IMR-90 (cell line): ENCODE data around the gene SMIM5. TPM values are rescaled to one million over a fixed set of nuclear protein-coding genes. Genes with fewer than 3 reads are reported as not detected.

Source experiments
- ATAC-seq: fragments of 200-7000 bp; cut with Tn5 transposase; 2 replicates; pipeline ENCODE4 v1.9.1; 2020; ENCODE audit warnings: low read depth, mild to moderate bottlenecking, moderate library complexity
- BruUV-seq: library from RNA; stranded (reverse); fragments of 400-500 nt; replicated peaks from 2 replicates; lab custom pipeline; 2021; lab: Mats Ljungman, UMichigan
- CTCF ChIA-PET: fragments of 300-600 bp; formaldehyde crosslinking; extraction: SDS; loops from one replicate; lab custom pipeline; 2021; ENCODE audit warnings: antibody characterized with exemption; lab: Yijun Ruan, JAX
- POLR2A ChIA-PET: fragments of 300-600 bp; sonication (Branson Sonifier 250); formaldehyde crosslinking; loops from one replicate; lab custom pipeline; 2022; ENCODE audit warnings: antibody characterized with exemption; ENCODE audit not compliant: unreplicated experiment; lab: Charles Lee
- DNase-seq: peaks from one replicate; pipeline ENCODE4 v3.0.0; 2013
- H2AFZ ChIP-seq: replicated peaks from 2 replicates; pipeline ENCODE3; 2013; ENCODE audit warnings: low read length, mild to moderate bottlenecking; ENCODE audit not compliant: poor library complexity
- H2AK5ac ChIP-seq: 2 replicates; pipeline ENCODE4 v1.6.1; 2013; ENCODE audit warnings: low read depth, low read length, inconsistent platforms
- H2AK9ac ChIP-seq: replicated peaks from 2 replicates; pipeline ENCODE3; 2013; ENCODE audit warnings: mild to moderate bottlenecking, low read depth, low read length, moderate library complexity; ENCODE audit not compliant: poor library complexity
- H2BK120ac ChIP-seq: 2 replicates; pipeline ENCODE4 v1.6.1; 2013; ENCODE audit warnings: low read depth, low read length, inconsistent platforms
- H2BK15ac ChIP-seq: 3 replicates; pipeline ENCODE4 v1.6.1; 2013; ENCODE audit warnings: low read depth, low read length, inconsistent platforms
- H2BK20ac ChIP-seq: 2 replicates; pipeline ENCODE4 v1.6.1; 2013; ENCODE audit warnings: low read depth, mild to moderate bottlenecking, inconsistent platforms, low read length, moderate library complexity
- H2BK5ac ChIP-seq: 2 replicates; pipeline ENCODE4 v1.6.1; 2013; ENCODE audit warnings: mild to moderate bottlenecking, low read depth, low read length, inconsistent platforms; ENCODE audit not compliant: poor library complexity, severe bottlenecking
- H3K14ac ChIP-seq: replicated peaks from 2 replicates; pipeline ENCODE4 v1.6.1; 2013; ENCODE audit warnings: low read depth, low read length, inconsistent platforms
- H3K18ac ChIP-seq: 2 replicates; pipeline ENCODE4 v1.6.1; 2013; ENCODE audit warnings: low read depth, low read length, control low read depth
- H3K23ac ChIP-seq: 2 replicates; pipeline ENCODE4 v1.6.1; 2013; ENCODE audit warnings: low read depth, low read length, inconsistent platforms
- H3K27ac ChIP-seq: 2 replicates; pipeline ENCODE4 v1.5.1; 2013; ENCODE audit warnings: mild to moderate bottlenecking, control low read depth, low read length; ENCODE audit not compliant: insufficient read depth
- H3K27me3 ChIP-seq: 2 replicates; pipeline ENCODE4 v1.6.1; 2013; ENCODE audit warnings: low read length; ENCODE audit not compliant: control insufficient read depth, insufficient read depth
- H3K36me3 ChIP-seq: 2 replicates; pipeline ENCODE4 v1.6.1; 2013; ENCODE audit warnings: low read length, mixed read lengths; ENCODE audit not compliant: control insufficient read depth, insufficient read depth
- H3K4ac ChIP-seq: 2 replicates; pipeline ENCODE4 v1.6.1; 2013; ENCODE audit warnings: low read depth, low read length, inconsistent platforms
- H3K4me1 ChIP-seq: 2 replicates; pipeline ENCODE4 v1.6.1; 2013; ENCODE audit warnings: low read length, mixed read lengths; ENCODE audit not compliant: control insufficient read depth, insufficient read depth
- H3K4me2 ChIP-seq: 2 replicates; pipeline ENCODE4 v1.6.1; 2013; ENCODE audit warnings: low read depth, mild to moderate bottlenecking, control low read depth, low read length, moderate library complexity
- H3K4me3 ChIP-seq: 2 replicates; pipeline ENCODE4 v1.5.1; 2013; ENCODE audit warnings: low read depth, mild to moderate bottlenecking, control low read depth, low read length, moderate library complexity; ENCODE audit not compliant: insufficient read depth
- H3K56ac ChIP-seq: 2 replicates; pipeline ENCODE4 v1.6.1; 2013; ENCODE audit warnings: low read length, inconsistent platforms; ENCODE audit not compliant: insufficient read depth; ENCODE audit errors: extremely low read depth
- H3K79me1 ChIP-seq, 2 experiments: 2 replicates each; pipeline ENCODE4 v1.6.1; 2013; ENCODE audit warnings: low read length in 2 of 2, inconsistent platforms in 1 of 2, low read depth in 1 of 2
- H3K9ac ChIP-seq: 2 replicates; pipeline ENCODE4 v1.6.1; 2013; ENCODE audit warnings: low read depth, low read length, control low read depth
- H3K9me1 ChIP-seq: 2 replicates; pipeline ENCODE4 v1.6.1; 2013; ENCODE audit warnings: low read length, inconsistent platforms; ENCODE audit not compliant: insufficient read depth
- H3K9me3 ChIP-seq: 2 replicates; pipeline ENCODE4 v1.6.1; 2013; ENCODE audit warnings: low read length; ENCODE audit not compliant: control insufficient read depth, insufficient read depth
- H4K20me1 ChIP-seq: 2 replicates; pipeline ENCODE4 v1.6.1; 2013; ENCODE audit warnings: low read length, inconsistent platforms; ENCODE audit not compliant: insufficient read depth
- H4K5ac ChIP-seq: 2 replicates; pipeline ENCODE4 v1.6.1; 2013; ENCODE audit warnings: mild to moderate bottlenecking, low read depth, low read length, control low read depth
- H4K8ac ChIP-seq, 2 experiments: 2 replicates each; pipeline ENCODE4 v1.6.1; 2013; ENCODE audit warnings: low read depth in 2 of 2, low read length in 2 of 2, control low read depth in 1 of 2, inconsistent platforms in 1 of 2
- H4K91ac ChIP-seq: 2 replicates; pipeline ENCODE4 v1.6.1; 2013; ENCODE audit warnings: low read depth, low read length, inconsistent platforms; ENCODE audit not compliant: insufficient read depth
- BHLHE40 ChIP-seq: fragments of 150-350 bp; IDR thresholded peaks from 2 replicates; pipeline ENCODE4 v1.6.1; 2016; ENCODE audit warnings: mild to moderate bottlenecking, low read depth, low read length
- CEBPB ChIP-seq: IDR thresholded peaks from 2 replicates; pipeline ENCODE4 v1.6.1; 2012; ENCODE audit warnings: low read depth, low read length, improper control_type of control experiment
- CHD1 ChIP-seq: IDR thresholded peaks from 2 replicates; pipeline ENCODE4 v1.6.1; 2012; ENCODE audit warnings: low read depth, low read length, improper control_type of control experiment
- CTCF ChIP-seq: conservative IDR thresholded peaks from 2 replicates; pipeline ENCODE4 v1.5.1; 2012; ENCODE audit warnings: mild to moderate bottlenecking, low read depth, low read length, improper control_type of control experiment
- ELK1 ChIP-seq: fragments of 150-350 bp; IDR thresholded peaks from 2 replicates; pipeline ENCODE4 v1.6.1; 2016; ENCODE audit warnings: low read depth, mild to moderate bottlenecking, low read length, moderate library complexity, borderline replicate concordance
- MAFK ChIP-seq: IDR thresholded peaks from 2 replicates; pipeline ENCODE4 v1.6.1; 2012; ENCODE audit warnings: low read depth, low read length, improper control_type of control experiment
- MAZ ChIP-seq: IDR thresholded peaks from 2 replicates; pipeline ENCODE4 v1.6.1; 2012; ENCODE audit warnings: low read depth, mild to moderate bottlenecking, low read length, improper control_type of control experiment, moderate library complexity, borderline replicate concordance
- MXI1 ChIP-seq: IDR thresholded peaks from 2 replicates; pipeline ENCODE4 v1.6.1; 2012; ENCODE audit warnings: low read depth, mild to moderate bottlenecking, low read length, moderate library complexity, borderline replicate concordance
- POLR2A ChIP-seq: IDR thresholded peaks from 2 replicates; pipeline ENCODE4 v1.6.1; 2012; ENCODE audit warnings: mild to moderate bottlenecking, low read depth, low read length
- RCOR1 ChIP-seq: IDR thresholded peaks from 2 replicates; pipeline ENCODE4 v1.6.1; 2012; ENCODE audit warnings: mild to moderate bottlenecking, low read length, improper control_type of control experiment; ENCODE audit not compliant: insufficient replicate concordance
- RFX5 ChIP-seq: IDR thresholded peaks from 2 replicates; pipeline ENCODE4 v1.8.0; 2012; ENCODE audit warnings: low read depth, mild to moderate bottlenecking, low read length, moderate library complexity
- SMC3 ChIP-seq: fragments of 150-350 bp; IDR thresholded peaks from 2 replicates; pipeline ENCODE4 v1.6.1; 2016; ENCODE audit warnings: low read depth, mild to moderate bottlenecking, antibody characterized with exemption, low read length, moderate library complexity
- USF2 ChIP-seq: fragments of 150-350 bp; IDR thresholded peaks from 2 replicates; pipeline ENCODE4 v1.6.1; 2017; ENCODE audit warnings: mild to moderate bottlenecking, antibody characterized with exemption, low read length, low read depth
- WGBS, 2 experiments: methylation state at CpG; one replicate each; pipeline versions ENCODE4 v1.1.5 to v1.1.7; 2013; ENCODE audit warnings: missing lambda C conversion rate in 2 of 2; ENCODE audit not compliant: insufficient read length in 1 of 2; ENCODE audit errors: extremely low coverage in 2 of 2; 5-methylcytosine and 5-hydroxymethylcytosine counted together
- dilution Hi-C: fragments of 300-500 bp; cut with HindIII; formaldehyde crosslinking; loops from one replicate; pipeline ENCODE4 v1.14.3; 2018; ENCODE audit warnings: low sequenced_read_pairs; ENCODE audit not compliant: unreplicated experiment
- in situ Hi-C: fragments of 300-500 bp; cut with MboI; formaldehyde crosslinking; loops from 3 replicates; pipeline ENCODE4 v1.14.3; 2019; ENCODE audit warnings: low sequenced_read_pairs, inconsistent platforms, mixed read lengths
- intact Hi-C: fragments of 100-400 bp; cut with micrococcal nuclease; formaldehyde crosslinking; loops from 2 replicates; pipeline ENCODE4 v1.10.0; 2022
- polyA plus RNA-seq, 3 experiments: library from polyadenylated mRNA; depleted of rRNA; stranded (reverse); fragments of >200 nt; gene quantifications; 2 replicates each; pipeline ENCODE4 v1.2.3, GENCODE V29; 2012; ENCODE audit warnings: low replicate concordance in 1 of 3
- total RNA-seq: library from RNA; depleted of rRNA; stranded (reverse); fragments of >200 nt; gene quantifications from 2 replicates; pipeline ENCODE4 v1.2.3, GENCODE V29; 2012

SMIM5 gene
- total and polyA plus RNA-seq, 2 of the 4 experiments (the other 2 are of a cell fraction), result not detected

- peaks cover 21% of the 10 kb centered on the region for H3K36me3 ChIP-seq
- ATAC-seq (peak; percentile 100), DNase-seq (peak; percentile 98)
- peak within 1 kb of the TSS; percentile 79 for H3K4me3 ChIP-seq
- H3K4me2 ChIP-seq, result peak within 1 kb of the TSS; percentile 95
- peak within 1 kb of the TSS; percentile 91 for H3K23ac ChIP-seq
- WGBS, 2 experiments, result 1% methylated on average over 48 of the region's 55 CpGs; no CpG with 5 or more reads in 1 of the 2 experiments
- dilution Hi-C loops, result no loop called here
- H4K8ac ChIP-seq, result peak within 1 kb of the TSS; percentile 92 to 98
- H3K27ac ChIP-seq, result peak within 1 kb of the TSS; percentile 82
- peak within 1 kb of the TSS; percentile 96 for H3K4ac ChIP-seq
- H2BK20ac ChIP-seq, result no peak within 1 kb of the TSS
- H3K4me1 ChIP-seq, result peaks cover 5% of the 10 kb centered on the region
- no peak within 1 kb of the TSS for H3K18ac ChIP-seq
- H4K20me1 ChIP-seq, result peaks cover 6% of the 10 kb centered on the region; the same call in 1 of the 2 replicates
- H3K9me1 ChIP-seq, result 0 out of 2 replicates have a peak, but pooled peaks cover 3% of the 10 kb centered on the region
- peak within 1 kb of the TSS; percentile 96 for H2AK9ac ChIP-seq
- no peaks in the 10 kb centered on the region for H3K27me3 ChIP-seq
- peak within 1 kb of the TSS; percentile 89 for H3K9ac ChIP-seq
- peak within 1 kb of the TSS; percentile 89 for H4K91ac ChIP-seq
- ChIA-PET POLR2A (no interaction called here), CTCF (interaction anchor here (0.7 to 1.6 kb wide), 4 partner anchors 8 to 86 kb away, joined by 3 to 4 read pairs (median 4); partner anchors contain the start of gene SMIM5)
- TSS peak; percentile 61 for BruUV-seq
- H3K79me1 ChIP-seq, result peaks cover 30 to 54% of the 10 kb centered on the region in 2 experiments
- H3K56ac ChIP-seq, result peak within 1 kb of the TSS; percentile 79
- H2BK15ac ChIP-seq, result no peak within 1 kb of the TSS
- H3K9me3 ChIP-seq, result no peaks in the 10 kb centered on the region
- intact Hi-C loops, result no loop called here
- H3K14ac ChIP-seq, result peak within 1 kb of the TSS; percentile 96
- peak within 1 kb of the TSS; percentile 95 for H2AFZ ChIP-seq
- peak within 1 kb of the TSS; percentile 47 for H2BK120ac ChIP-seq
- H2AK5ac ChIP-seq, result peak within 1 kb of the TSS; percentile 96
- H2BK5ac ChIP-seq, result peak within 1 kb of the TSS; percentile 53
- H4K5ac ChIP-seq, result peak within 1 kb of the TSS; percentile 89
- in situ Hi-C loops, result no loop called here
- TF ChIP-seq CTCF, result no peak
- TF ChIP-seq MAZ, result peak; percentile 62; the same call in 1 of the 2 replicates
- peak; percentile 92 for TF ChIP-seq POLR2A
- peak; percentile 24; the same call in 1 of the 2 replicates for TF ChIP-seq CEBPB
- no peak for TF ChIP-seq RFX5
- no peak for TF ChIP-seq SMC3
- no peak for TF ChIP-seq ELK1
- peak; percentile 83 for TF ChIP-seq MXI1
- no peak for TF ChIP-seq BHLHE40
- no peak for TF ChIP-seq MAFK
- TF ChIP-seq USF2, result peak; percentile 15; the same call in 1 of the 2 replicates
- no peak for TF ChIP-seq RCOR1
- no peak for TF ChIP-seq CHD1
These were observed 33.9 kb downstream of the SMIM5 start, which contains the start of the genes RECQL5 and SAP30BP for GRCh38 chr17:75666959-75667790. RECQL5 (minus strand) TSS chr17:75667154; CDS start chr17:75666557, 597 bp downstream. SAP30BP (plus strand) TSS chr17:75667338; CDS start chr17:75667373, 35 bp downstream.
